GM21576 (cell line): ENCODE measurements around the gene PRR23E.

Experiments
- ATAC-seq: cut with Tn5 transposase; IDR thresholded peaks from one replicate; pipeline ENCODE4 v1.9.1; 2021; ENCODE audit warnings: mild to moderate bottlenecking, moderate library complexity; ENCODE audit not compliant: unreplicated experiment

PRR23E gene, protein sequence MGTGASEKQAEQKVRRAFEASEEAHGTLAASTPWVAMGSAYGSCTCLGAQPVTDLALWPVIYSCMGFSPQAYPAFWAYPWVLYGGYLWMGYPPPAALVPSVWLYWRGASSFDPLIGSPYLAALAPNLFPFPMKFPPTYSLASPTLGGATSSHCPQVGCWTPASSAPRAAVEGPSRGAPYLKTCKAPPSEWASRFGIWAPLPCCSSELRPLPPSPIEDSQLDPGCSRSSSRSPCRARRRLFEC

DNA sequence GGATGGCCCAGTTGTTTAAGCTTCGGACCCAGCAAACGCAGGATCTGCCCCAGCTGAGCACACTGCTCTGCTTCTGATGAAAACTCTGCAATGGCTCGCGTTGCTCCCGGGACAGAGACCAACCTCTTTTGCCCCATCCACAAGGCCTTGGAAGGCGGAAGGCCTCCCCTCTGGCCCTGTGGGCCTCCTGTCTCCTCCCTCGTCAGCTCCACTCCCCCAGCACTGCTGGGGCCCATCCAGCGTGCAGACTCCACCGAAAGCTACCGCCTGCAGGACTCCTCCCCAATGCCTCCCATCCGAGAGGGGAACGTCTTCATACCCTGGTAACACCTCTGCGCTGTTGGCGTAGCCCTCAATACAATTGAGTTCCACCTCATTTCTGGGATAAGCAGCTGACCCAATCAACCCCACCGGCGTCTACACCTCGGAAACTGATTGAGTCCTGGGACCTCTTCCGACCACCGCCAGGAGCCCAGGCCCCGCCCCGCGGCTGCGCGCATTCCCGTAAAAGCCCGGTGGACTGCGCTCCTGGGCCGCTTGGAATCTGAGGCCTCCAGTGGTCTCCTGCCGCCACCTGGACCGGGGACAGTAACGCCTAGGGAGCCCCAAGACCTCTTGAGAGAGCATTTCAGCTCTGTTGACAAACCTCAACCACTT is at the start of gene PRR23E:
Gene PRR23E (plus strand): TSS at position 556 of the 657 bp plus-strand sequence. CDS start 3,555 bp downstream, outside the sequence.
- no peak for ATAC-seq

DNA sequence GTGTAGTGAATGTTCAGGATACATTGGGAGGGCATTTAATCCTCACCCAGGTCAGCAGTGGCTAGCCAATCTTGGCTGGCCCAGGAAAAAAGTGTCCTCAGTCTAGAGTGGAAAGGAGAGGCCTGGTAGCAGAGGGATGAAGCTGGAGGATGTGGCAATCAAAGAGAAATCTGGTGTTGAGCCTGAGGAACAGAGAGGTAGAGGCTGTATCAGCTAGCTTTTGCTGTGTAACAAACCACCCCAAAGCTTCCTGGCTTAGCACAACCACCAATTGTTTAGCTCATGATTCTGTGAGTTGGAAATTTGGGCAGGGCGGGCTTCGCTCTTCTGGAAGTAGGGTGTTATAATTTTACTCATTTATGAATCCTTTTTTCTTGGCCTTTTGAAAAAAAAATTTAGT is 49.8 kb upstream of the PRR23E start:
- ATAC-seq = no peak

DNA sequence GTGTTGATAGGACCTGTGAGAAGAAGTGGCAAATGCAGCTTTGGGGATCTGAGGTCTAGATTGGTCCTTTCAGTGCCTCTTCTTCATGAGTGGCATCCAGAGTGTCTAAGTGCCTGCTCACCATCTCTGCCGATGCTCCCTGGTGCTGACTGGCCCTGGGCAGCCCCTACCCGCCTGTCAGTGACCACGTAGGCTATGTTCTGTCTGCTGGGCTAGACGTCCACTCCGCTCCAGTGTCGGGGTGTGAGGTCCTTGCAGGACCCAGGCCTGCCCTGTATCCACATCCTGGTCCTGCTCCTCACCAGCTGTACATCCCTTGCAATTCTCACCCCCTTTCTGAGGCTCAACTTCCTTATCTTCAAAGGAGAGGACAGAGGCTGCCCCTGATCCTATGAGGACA is 48.3 kb upstream of the PRR23E start:
- ATAC-seq = no peak

DNA sequence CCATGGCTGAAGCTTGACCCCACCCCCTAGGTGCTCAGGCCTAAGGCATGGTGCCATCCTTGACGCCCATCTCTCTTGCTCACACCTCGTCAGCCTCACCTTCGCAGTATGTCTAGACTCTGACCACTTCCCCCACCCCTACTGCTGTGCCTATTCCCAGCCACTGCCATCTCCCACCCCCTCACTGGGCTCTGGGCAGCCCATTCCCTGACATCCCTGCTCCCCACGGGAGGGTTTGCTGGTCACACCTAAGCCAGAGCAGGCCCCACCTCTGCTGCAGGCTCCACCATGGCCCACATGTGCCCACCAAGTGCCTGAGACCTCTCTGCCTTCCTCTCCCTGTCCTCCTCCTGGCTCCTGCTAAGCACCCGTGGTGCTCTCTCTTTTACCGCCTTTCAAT is 47.7 kb upstream of the PRR23E start:
- ATAC-seq = no peak

DNA sequence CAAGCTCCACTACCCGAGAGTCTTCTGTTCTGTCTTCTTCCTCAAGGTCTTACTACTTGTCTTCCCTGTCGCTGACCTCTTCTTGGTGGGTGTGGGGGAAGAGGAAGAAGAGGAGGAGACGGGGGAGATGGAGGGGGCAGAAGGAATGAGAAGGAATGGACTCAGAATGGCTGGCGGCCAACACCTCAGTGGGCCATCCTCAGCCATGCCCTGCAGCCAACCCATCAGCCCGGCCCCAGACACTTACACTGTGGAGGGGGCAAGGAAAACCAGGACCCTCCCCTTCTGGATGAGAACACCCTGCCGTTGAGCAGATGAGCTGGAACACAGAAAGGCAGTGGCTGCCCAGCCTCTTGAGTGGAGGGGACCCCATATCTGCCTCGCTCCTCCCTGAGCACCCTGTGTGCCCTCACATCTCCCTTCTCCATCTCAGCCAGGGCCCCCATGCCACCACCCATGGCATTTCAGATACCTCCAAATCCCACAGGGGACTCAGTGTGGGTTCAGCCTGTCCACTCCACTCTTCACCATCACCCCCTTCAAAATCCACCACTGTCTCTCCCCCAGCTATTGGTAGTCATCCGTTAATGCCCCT is 45.5 kb upstream of the PRR23E start:
- ATAC-seq = no peak

DNA sequence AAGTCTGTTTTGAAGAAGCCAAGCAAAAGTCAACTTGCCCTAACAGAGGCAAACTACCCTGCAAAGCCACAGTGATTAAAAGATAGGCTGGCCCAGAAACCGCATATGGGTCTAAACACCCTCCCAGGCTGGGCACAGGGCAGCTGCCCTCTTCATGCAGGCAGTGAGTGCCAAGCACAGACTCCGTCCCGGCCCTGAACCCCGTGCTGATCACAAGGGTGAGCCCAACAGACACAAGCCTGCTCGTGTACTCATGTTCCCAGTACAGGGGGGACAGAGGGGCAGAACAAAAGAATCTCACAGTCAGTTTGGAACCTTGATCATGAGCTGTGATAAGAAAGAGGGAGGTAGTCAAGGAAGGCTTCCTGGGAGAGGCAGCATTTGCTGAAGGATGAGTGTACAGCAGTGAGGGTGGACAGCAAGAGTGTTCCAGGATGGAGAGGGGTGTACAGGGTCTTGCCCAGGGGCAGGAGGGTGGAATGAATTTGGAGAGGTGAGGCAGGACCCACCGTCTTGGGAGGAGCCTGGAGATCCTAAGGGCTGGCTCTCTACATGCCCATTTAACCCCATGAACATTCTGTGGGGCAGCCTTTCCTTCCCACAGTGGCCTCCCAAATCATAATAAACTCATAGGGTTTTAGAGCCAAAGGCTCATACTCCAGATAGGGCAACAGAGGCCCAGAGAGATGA is 43.2 kb upstream of the PRR23E start:
- no peak for ATAC-seq

DNA sequence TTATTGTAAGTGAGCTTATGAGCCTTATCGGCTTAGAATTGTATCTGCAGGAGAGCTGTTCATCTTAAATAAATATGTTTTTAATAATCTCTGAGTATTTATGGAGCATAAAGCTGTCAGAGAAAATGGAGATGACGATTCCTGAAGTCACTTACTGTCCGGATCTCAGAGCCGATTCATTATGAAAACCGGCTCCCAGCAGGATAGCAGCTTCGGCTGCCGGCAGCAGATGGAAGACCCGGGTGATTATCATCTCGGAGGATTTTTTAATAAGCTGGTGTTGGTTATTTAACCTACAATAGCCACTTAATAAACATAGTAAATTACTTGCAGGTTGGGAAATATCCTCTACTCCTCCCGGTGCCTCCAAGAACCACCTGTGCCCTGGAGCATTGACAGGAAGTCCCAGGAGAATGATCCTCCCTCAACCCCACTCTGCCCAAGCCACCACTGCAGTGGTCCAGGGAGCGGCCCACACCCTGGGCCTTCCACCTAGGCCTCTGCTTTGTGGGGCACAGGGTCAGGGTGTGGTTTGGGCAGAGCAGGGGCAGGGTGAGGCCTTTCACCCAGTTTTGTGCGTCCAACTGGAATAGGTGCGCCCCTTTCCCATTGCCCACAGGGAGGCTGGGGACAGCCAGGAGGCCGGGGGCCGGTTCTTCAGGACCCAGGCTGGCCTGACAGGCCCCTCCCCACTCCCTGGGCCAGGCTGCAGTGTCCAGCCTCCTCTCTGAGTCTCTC is 42.2 kb upstream of the PRR23E start:
- no peak for ATAC-seq

DNA sequence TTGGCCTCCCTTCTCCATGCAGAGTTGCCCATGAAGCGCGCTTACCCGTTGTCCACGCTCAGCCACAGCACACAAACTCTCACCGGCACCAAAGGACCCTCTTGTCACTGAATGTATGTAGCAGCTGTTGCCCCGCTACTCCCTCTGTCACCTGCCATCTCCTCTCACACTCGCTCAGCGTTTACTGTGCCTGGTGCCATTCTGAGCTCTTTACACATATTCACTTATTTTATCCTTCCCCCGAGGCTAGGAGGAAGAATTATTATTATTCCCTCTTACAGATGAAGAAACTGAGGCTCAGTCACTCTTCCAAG is 41.7 kb upstream of the PRR23E start:
- ATAC-seq = no peak

DNA sequence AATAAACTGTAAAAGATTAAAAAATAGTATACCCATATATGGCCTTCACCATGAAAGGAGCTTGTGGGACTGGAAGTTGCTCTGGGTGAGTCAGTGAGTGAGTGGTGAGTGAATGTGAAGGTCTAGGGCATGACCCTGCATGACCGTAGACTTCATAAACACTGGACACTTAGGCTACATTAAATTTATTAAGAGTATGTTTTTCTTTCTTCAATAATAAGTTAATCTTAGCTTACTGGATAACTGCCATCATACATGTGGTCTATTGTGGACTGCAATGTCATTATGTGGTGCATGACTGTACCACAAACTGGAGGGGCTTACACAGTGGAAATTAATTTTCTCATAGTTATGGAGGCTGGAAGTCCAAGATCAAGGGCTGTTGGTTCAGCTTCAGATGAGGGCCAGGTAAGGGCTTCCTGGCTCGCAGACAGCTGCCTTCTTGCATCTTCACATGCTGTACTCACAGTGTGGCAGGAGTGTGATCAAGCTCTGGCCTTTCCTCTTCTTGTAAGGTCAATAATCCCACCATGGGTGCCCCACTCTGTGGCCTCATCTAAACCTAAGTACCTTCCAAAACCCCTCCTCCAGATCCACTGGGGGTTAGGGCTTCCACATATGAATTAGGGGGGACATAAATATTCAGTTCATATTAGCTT is 40.8 kb upstream of the PRR23E start:
- ATAC-seq = no peak

DNA sequence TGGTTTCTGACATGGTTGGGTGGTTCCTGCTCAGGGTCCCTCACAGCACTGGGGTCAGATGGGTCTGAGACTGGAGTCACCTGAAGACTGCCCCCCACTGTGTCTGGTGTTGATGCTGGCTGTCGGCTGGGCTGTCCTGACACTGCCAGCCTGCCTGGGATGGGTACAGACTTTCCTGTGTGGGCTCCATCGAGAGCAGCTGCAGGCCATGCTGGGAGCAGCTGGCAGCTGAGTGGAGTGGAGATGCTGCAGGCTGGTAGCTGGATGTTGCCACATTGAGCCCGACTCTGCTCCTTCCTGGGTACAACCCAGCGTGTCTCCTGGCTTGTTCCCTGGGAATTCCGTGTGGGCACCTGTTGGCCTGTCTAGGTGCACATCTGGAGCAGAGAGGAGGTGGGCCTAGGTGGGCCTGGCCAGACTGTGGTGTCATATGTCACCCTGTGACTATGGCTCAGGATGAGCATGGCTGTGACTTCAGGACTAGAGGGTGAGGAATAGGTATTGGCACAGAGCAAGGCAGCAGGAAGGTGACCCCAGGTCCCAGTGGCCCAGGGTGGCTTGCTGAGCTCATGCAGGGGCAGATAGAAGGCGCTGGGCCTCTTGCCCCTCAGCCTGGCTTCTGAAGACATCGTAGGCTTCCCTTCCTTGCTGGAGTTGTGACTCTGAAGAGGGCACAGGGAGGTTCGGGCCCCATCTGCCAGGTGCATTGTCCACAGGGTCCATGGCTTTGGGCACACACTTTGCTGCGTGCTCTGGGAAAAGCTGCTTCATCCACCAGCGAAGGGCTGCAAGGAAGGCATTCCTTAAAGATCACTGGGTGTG is 40.0 kb upstream of the PRR23E start:
- ATAC-seq = no peak

DNA sequence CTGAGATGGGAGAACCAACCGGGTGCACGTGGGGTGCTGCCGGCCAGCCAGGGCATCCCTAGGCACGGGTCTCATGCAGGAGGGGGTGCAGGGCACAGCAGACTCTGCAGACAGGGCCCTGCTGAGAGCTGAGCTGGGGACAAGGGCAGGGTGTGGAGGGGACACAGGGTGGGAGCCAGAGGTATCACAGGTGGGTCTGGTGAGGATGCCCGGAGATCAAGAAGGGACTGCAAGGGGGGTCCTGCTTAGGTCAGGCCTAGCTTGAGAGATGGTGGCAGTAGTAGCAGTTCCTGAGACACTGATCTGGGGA is 39.5 kb upstream of the PRR23E start:
- no peak for ATAC-seq

DNA sequence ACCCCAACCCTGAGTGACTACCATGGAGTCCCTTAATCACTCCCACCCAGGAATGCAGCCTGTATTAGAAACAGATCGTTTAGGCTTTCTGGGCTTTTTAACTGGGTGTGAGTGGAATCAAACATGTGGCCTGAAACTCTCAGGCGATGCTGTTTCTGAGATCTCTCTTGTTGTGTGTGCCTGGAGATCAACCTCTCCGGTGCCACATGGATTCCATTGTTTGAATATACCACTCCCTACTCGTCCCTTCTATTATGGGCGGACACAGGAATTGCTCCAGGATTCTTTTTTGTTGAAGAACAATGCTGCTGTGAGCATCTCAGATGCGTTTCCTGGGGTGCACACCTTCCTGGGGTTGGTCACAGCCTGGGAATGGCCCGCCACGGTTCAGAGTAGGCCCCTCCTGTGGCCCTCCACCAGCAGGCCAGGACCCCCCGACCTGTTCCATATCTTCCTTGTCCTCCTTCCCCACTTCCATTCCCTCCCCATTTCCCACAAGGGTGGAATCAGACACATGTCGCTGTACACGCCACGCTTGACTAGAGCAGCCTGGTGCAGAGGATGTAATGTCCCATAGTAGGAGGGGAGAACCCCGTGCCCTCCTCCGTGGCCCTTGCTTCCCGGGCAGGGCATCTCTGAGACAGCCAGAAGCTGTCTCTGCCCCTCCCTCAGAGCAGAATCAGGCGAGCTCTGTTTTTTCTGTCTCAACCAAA is 36.4 kb upstream of the PRR23E start:
- ATAC-seq = no peak

DNA sequence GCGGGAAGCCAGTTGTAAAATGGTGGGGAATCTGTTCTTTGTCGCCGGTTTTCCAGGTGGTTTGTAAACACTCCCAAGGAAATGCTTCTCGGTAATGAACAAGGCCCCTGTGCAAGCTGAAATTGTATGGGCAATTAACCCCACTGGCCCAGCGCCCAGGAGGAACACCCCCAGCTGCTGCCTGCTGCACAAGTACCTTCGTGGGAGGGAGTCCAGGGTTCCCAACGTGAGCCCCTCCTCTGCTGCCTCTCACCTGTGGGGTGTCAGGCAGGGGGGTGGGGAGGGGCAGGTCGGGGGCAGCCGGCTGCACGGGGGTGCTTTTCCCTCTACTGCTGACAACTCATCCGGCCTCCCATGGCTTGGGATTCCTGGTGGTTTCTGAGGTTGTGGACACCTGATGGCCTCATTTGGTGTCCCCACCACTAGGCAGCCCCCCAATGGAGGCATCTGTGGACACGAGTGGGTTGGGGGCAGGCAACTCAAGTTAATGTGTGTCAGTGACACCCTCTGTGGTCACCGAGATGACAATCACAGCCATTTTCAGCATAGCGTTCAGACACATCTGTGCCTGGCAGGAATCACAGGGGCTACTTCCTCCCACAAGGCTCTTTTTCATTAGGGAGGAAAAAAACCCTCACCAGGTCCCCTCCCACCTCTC is 35.6 kb upstream of the PRR23E start:
- no peak for ATAC-seq

DNA sequence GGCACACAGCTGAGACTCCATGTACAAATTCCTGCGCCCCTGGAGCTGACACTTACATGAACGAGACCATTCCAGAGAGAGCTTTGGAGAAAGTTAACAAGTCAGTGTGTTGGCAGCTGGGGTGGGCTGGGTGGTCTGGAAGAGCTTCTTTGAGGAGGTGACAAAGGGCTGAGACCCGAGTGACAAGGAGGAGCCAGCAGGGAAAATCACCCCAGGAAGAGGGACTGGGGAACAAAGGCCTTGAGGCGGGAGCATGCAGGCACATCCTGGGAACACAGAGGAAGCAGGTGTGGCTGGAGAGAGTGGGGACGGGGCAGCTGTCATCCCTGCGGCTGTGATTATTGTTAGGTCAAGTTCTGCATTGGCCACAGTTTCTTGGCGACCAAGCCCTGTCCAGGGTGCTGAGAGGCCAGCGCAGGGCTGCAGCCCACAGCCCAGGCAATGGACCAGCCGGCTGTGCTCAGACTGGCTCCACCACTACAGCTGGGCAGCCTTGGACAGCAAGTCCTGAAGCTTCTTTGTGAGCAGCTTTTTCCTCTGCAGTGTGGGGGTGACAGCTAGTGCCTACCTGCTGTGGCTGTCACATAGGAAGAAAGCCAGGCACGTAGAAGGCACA is 34.2 kb upstream of the PRR23E start:
- ATAC-seq = no peak

DNA sequence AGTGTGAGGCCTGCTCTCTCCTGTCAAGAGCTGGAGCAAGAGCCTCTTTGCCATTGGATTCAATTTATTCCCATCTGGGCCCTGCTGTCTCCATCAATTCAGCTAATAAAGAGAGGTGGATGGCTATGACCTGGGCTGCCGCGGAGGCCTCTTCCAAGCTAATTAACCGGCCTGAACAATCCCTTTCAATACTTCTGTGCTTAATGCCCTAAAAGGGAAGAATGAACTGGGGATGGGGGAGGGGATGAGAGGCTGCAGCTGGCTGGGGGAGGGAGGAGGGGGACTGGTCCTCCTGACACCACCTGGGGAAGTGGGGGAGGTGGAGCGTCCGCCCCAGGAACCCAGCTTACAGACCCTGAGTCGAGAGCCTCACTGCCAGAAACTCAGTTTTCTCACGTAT is 33.4 kb upstream of the PRR23E start:
- no peak for ATAC-seq

DNA sequence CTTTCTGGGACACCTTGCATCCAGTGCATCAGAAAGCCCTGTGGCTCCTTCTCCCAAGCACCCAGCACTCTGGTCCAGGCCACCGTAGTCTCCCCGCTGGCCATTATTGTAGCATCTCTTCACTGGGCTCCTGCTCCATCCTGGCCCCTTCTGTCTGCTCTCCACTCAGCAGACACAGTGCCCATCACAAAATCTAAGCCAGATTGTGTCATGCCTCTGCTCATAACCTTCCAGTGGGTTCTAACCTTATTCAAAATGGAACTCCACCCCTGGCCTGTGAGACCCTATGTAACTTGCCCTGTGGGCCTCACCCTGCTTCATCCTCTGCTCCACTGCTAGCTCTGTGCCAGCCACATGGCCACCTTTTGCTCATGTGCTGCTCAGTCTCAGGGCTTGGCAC is 31.7 kb upstream of the PRR23E start:
- ATAC-seq = no peak

DNA sequence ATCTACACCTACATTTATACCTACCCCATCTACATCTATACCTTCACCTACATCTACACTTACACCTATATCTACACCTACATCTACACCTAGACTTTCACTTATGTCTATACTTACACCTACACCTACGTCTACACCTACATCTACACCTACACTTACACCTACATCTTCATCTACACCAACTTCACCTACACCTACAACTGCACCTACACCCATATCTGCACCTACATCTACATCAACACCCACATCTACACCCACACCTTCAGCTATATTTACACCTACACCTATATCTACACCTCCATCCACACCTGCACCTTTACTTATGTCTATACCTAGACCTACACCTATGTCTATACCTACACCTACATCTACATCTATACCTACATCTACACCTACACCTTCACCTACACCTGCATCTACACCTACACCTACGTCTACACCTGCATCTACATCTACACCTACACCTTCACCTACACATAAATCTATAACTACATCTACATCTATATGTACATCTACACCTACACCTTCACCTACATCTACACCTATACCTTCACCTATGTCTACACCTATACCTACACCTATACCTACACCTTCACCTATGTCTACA is 30.9 kb upstream of the PRR23E start:
- ATAC-seq = no peak

DNA sequence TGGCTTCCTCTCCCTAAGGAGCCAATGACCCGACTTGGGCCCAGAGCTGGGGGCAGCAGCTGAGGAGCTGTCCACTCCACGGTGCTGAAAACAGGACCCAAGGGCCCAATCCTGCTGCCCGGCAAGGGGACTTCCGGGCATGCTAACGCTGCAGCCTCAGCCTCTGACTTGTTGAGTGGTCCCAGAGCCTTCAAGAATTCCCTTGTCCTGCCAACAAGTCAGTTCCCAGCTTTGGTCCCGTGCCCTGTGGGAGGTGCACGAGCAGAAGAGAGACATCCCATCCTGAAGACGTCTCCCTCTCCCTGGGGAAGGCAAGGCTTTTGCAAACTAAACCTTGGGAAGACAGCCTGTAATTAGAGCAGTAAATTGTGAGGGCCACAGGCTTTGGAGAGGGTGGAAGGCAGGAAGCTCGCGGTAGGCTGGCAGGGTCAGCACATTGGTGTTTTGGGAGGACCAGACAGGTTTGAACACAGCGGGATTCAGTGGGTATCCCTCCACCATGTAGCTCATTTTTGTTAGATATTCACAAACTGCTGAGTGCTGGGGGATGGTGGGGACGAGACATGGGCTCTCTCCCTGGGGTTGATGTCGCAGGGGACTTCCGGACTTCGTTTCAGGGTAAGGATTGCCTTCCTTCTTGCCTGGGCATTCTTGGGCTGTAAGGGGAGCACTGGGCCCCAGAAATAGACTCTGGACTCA is 29.8 kb upstream of the PRR23E start:
- no peak for ATAC-seq
